ENCODE data around the gene NOX5. TPM values are rescaled to one million over a fixed set of nuclear protein-coding genes. Genes with fewer than 3 reads are reported as not detected.

Gene NOX5
- total RNA-seq, 1 donor from 2014 or later: 0.09 TPM

DNA sequence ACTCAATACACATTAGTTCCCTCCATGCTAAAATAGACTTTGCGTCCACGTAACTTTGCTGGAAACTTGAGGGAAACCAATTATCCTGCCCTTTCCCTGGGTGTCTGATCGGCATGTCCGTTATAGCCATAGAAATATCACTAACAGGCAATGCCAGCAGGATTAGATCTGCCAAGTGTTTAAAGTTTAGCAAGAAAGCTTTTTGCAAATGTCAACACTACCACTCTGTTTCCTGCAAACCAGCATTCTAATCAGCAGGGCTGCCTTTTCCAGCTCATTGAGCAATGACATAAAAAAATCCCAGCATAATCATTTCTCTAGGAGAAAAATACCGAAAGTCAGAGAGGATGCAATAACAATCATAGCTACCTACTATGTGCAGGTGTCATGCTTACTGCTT lies 60.9 kb downstream of the NOX5 start:
- H3K4me3 ChIP-seq (ENCODE audit: insufficient read depth, low read depth, low read length): no peak overlapping the region
- H3K9me3 ChIP-seq (ENCODE audit: insufficient read depth, low read depth, low read length): no peaks in the 10 kb centered on the region
- Mint-ChIP-seq H3K27me3 (ENCODE audit: low read depth, unreplicated experiment) (peaks cover 18% of the 10 kb centered on the region), H3K9me3 (ENCODE audit: unreplicated experiment) (peaks cover 6% of the 10 kb centered on the region), H3K4me3 (ENCODE audit: unreplicated experiment) (no peak overlapping the region), H3K36me3 (ENCODE audit: low read depth, unreplicated experiment) (peaks cover 8% of the 10 kb centered on the region), H3K4me1 (ENCODE audit: low read depth, unreplicated experiment) (peaks cover 4% of the 10 kb centered on the region), H3K27ac (ENCODE audit: unreplicated experiment) (no peak overlapping the region)
- H3K79me2 ChIP-seq (ENCODE audit: insufficient read depth, low read length): no peaks in the 10 kb centered on the region
- no peak for TF ChIP-seq EZH2 (IDR thresholded peaks at IDR 0.05; ENCODE audit: insufficient read depth, low read length)
- no peak for DNase-seq (ENCODE audit: low read depth)
- H3K9ac ChIP-seq (ENCODE audit: low read length): no peak overlapping the region
- no peak overlapping the region for H3K4me2 ChIP-seq (ENCODE audit: low read length)
- no peak overlapping the region for H2AFZ ChIP-seq (ENCODE audit: low read depth, low read length)
- peaks cover 5% of the 10 kb centered on the region for H3K27me3 ChIP-seq (ENCODE audit: insufficient read depth, low read length)
- H3K4me1 ChIP-seq (ENCODE audit: insufficient read depth, low read length): peaks cover 12% of the 10 kb centered on the region
- no peaks in the 10 kb centered on the region for H3K36me3 ChIP-seq (ENCODE audit: insufficient read depth, low read length)
- no peak for FAIRE-seq
- no peaks in the 10 kb centered on the region for H4K20me1 ChIP-seq (ENCODE audit: insufficient read depth, low read length)
- H3K27ac ChIP-seq (ENCODE audit: low read depth, low read length): no peak overlapping the region

DNA sequence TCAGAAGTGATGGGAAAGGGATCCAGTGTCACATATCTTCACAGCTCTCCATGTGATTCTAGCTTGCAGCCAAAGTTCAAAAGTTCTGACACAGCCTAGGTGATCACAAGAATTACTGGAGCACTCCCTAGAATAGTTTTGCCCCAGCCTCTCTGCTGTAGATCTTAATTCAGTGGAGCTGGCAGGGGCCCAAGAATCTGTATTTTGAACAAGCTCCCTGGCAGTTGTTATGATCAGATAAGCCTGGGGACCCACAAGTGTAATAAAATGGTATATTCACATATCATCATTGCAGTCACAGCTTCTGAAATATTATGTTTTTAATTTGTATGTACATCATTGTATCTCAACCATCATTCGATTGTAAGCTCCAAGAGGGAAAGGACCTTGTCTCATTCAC lies 62.3 kb downstream of the NOX5 start:
- FAIRE-seq (no peak), DNase-seq (ENCODE audit: low read depth) (no peak)
- Histone ChIP-seq H3K27ac (ENCODE audit: low read depth, low read length) (no peak overlapping the region), H3K27me3 (ENCODE audit: insufficient read depth, low read length) (no peaks in the 10 kb centered on the region), H3K4me3 (ENCODE audit: insufficient read depth, low read depth, low read length) (no peak overlapping the region), H3K4me2 (ENCODE audit: low read length) (no peak overlapping the region), H3K9ac (ENCODE audit: low read length) (no peak overlapping the region), H3K4me1 (ENCODE audit: insufficient read depth, low read length) (peaks cover 21% of the 10 kb centered on the region), H3K36me3 (ENCODE audit: insufficient read depth, low read length) (no peaks in the 10 kb centered on the region), H3K79me2 (ENCODE audit: insufficient read depth, low read length) (no peaks in the 10 kb centered on the region), H4K20me1 (ENCODE audit: insufficient read depth, low read length) (no peaks in the 10 kb centered on the region), H2AFZ (ENCODE audit: low read depth, low read length) (no peak overlapping the region), H3K9me3 (ENCODE audit: insufficient read depth, low read depth, low read length) (no peaks in the 10 kb centered on the region)
- H3K27me3 Mint-ChIP-seq (ENCODE audit: low read depth, unreplicated experiment): peaks cover 5% of the 10 kb centered on the region
- H3K4me3 Mint-ChIP-seq (ENCODE audit: unreplicated experiment): no peak overlapping the region
- peaks cover 16% of the 10 kb centered on the region for H3K4me1 Mint-ChIP-seq (ENCODE audit: low read depth, unreplicated experiment)
- TF ChIP-seq EZH2 (IDR thresholded peaks at IDR 0.05; ENCODE audit: insufficient read depth, low read length): no peak
- TF ChIP-seq, protein P1, sequence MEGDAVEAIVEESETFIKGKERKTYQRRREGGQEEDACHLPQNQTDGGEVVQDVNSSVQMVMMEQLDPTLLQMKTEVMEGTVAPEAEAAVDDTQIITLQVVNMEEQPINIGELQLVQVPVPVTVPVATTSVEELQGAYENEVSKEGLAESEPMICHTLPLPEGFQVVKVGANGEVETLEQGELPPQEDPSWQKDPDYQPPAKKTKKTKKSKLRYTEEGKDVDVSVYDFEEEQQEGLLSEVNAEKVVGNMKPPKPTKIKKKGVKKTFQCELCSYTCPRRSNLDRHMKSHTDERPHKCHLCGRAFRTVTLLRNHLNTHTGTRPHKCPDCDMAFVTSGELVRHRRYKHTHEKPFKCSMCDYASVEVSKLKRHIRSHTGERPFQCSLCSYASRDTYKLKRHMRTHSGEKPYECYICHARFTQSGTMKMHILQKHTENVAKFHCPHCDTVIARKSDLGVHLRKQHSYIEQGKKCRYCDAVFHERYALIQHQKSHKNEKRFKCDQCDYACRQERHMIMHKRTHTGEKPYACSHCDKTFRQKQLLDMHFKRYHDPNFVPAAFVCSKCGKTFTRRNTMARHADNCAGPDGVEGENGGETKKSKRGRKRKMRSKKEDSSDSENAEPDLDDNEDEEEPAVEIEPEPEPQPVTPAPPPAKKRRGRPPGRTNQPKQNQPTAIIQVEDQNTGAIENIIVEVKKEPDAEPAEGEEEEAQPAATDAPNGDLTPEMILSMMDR (IDR thresholded peaks at IDR 0.05; ENCODE audit: insufficient read depth, low read depth, low read length): no peak
- peaks cover 2% of the 10 kb centered on the region for H3K9me3 Mint-ChIP-seq (ENCODE audit: unreplicated experiment)
- H3K36me3 Mint-ChIP-seq (ENCODE audit: low read depth, unreplicated experiment): peaks cover 2% of the 10 kb centered on the region
- H3K27ac Mint-ChIP-seq (ENCODE audit: unreplicated experiment): no peak overlapping the region

DNA sequence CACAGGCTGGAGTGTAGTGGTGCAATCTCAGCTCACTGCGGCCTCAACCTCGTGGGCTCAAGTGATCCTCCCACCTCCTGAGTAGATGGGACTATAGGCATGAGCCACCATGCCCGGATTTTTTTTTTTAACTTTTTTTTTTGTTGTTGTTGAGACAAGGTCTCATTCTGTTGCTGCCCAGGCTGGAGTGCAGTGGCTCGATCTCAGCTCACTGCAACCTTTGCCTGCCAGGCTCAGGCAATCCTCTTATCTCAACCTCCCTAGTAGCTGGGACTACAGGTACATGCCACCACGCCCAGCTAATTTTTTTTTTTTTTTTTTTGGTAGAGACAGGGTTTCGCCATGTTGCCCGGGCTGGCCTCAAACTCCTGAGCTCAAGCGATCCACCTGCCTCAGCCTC lies 64.1 kb downstream of the NOX5 start:
- Histone ChIP-seq H3K79me2 (ENCODE audit: insufficient read depth, low read length) (no peaks in the 10 kb centered on the region), H3K4me1 (ENCODE audit: insufficient read depth, low read length) (peaks cover 22% of the 10 kb centered on the region), H3K9me3 (ENCODE audit: insufficient read depth, low read depth, low read length) (no peaks in the 10 kb centered on the region), H3K9ac (ENCODE audit: low read length) (no peak overlapping the region), H3K27me3 (ENCODE audit: insufficient read depth, low read length) (no peaks in the 10 kb centered on the region), H3K4me3 (ENCODE audit: insufficient read depth, low read depth, low read length) (no peak overlapping the region), H4K20me1 (ENCODE audit: insufficient read depth, low read length) (no peaks in the 10 kb centered on the region), H3K36me3 (ENCODE audit: insufficient read depth, low read length) (no peaks in the 10 kb centered on the region), H2AFZ (ENCODE audit: low read depth, low read length) (no peak overlapping the region), H3K4me2 (ENCODE audit: low read length) (no peak overlapping the region), H3K27ac (ENCODE audit: low read depth, low read length) (no peak overlapping the region)
- Mint-ChIP-seq H3K36me3 (ENCODE audit: low read depth, unreplicated experiment) (no peaks in the 10 kb centered on the region), H3K4me1 (ENCODE audit: low read depth, unreplicated experiment) (peaks cover 26% of the 10 kb centered on the region), H3K4me3 (ENCODE audit: unreplicated experiment) (no peak overlapping the region), H3K9me3 (ENCODE audit: unreplicated experiment) (peaks cover 2% of the 10 kb centered on the region), H3K27ac (ENCODE audit: unreplicated experiment) (no peak overlapping the region), H3K27me3 (ENCODE audit: low read depth, unreplicated experiment) (no peaks in the 10 kb centered on the region)
- DNase-seq (ENCODE audit: low read depth) (no peak), FAIRE-seq (no peak)
- TF ChIP-seq, protein P1 (IDR thresholded peaks at IDR 0.05; ENCODE audit: insufficient read depth, low read depth, low read length): no peak
- no peak for TF ChIP-seq EZH2 (IDR thresholded peaks at IDR 0.05; ENCODE audit: insufficient read depth, low read length)
